Measurements from ENCODE around the gene IL1RAPL1.
A peak's percentile ranks its signal among the peaks of the same experiment; 100 is the strongest.
"Not testable (repeated sequence)": the region's sequence is repeated elsewhere in the genome, so short reads cannot be mapped to it uniquely, and the experiment has no call there.

IL1RAPL1 gene

GRCh38 chrX:28628120-28628519 is 40.9 kb downstream of the IL1RAPL1 start:
- no peak for DNase-seq

- DNase-seq: no peak
These were observed 51.5 kb downstream of the IL1RAPL1 start for GRCh38 chrX:28638775-28639174.

- DNase-seq: no peak
These were observed 52.2 kb downstream of the IL1RAPL1 start for GRCh38 chrX:28639451-28639850.

DNA sequence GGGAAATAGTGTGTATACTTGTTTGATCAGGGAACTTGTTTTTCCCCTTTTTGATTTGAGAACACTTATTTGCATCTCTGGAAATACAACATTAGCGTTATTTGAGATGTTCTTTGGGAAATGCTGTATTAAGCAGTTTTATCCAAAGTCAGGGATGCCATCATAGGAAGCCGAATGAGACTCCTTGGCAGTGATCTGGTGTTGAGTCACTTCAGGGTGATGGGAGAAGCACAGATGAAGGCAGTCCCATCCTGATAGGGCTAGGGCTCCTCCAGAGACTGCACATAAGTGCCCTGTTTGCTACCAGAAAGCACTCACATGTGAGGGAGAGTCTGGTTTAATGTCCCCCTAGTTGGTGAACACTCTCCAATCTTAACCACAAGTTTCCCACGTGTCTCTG is 62.3 kb downstream of the IL1RAPL1 start:
- no peak for DNase-seq

GRCh38 chrX:28651186-28651585 is 63.9 kb downstream of the IL1RAPL1 start:
- DNase-seq: no peak

GRCh38 chrX:28659269-28659668 is 72.0 kb downstream of the IL1RAPL1 start:
- DNase-seq: no peak

DNA sequence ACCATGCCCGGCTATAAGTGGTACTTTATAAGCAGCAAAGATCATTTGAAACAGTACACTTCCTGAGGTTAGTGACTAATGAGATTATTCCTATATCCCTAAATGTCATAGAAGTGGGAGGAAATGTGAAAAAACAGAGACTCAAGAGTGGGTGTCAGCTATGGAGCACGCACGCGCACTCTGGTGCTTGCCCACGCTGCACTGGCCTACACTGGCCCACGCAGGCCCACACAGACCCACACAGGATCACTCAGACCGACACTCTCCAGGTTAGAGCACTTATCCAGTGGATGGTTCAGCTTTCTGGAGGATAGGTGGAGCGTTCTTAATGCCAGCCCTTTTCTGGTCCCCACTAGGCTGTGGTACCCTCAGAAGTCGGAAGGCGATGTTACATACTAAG is 78.5 kb downstream of the IL1RAPL1 start:
- no peak for DNase-seq

DNA sequence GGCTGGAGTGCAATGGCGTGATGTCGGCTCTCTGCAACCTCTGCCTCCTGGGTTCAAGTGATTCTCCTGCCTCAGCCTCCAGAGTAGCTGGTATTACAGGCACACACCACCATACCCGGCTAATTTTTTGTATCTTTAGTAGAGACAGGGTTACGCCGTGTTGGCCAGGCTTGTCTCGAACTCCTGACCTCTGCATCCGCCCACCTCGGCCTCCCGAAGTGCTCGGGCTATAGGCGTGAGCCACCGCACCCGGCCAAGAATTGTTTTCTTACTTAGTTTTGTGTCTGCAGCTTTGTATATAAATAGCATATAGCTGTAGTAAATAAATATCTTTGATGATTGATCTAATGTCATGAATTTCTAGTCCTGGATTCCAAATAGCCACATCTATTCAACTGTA is 81.1 kb downstream of the IL1RAPL1 start:
- DNase-seq: no peak

GRCh38 chrX:28668957-28669356 is 81.7 kb downstream of the IL1RAPL1 start:
- DNase-seq: no peak

- DNase-seq: no peak
These were observed 82.8 kb downstream of the IL1RAPL1 start for GRCh38 chrX:28670074-28670473.

GRCh38 chrX:28675173-28675572 is 87.9 kb downstream of the IL1RAPL1 start:
- no peak for DNase-seq

GRCh38 chrX:28693101-28693500 is 105.9 kb downstream of the IL1RAPL1 start:
- DNase-seq: no peak

DNA sequence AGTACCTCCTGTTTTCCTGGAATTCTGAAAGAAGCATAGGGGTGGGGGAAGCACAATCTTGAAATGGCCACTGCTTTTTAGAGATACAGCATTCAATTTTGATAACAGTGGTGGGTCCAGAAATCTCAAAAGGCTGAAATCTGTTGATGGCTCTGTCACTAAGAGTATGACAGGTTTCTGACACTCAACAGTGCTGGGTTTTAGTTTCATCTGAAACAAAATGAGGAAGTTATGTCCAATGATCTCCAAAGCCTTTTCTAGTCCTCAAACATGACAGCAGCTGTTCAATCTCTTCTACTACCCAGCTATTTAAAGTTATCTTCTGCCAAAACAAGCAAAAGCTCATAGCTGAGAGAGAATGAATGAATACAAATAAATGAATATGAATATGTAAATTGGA is 110.5 kb downstream of the IL1RAPL1 start:
- DNase-seq: no peak

DNA sequence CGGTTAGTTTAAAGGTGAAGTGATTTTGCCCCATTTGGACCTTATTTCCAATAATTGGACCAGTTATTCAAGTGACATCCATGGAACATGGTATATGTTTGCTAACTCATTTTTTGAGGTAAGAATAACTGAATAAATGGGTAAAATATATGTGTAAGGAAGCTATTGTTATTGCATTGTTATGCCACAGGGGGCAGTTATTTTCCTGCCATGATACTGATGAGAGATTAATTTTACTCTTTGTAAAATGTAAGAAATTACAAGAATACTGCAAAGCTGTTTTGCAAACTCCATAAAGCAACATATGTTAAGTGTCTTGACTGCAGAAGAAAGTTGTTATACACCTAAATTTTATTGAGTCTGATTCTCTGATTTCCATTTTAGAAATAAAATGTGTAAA is 114.0 kb downstream of the IL1RAPL1 start:
- DNase-seq: no peak

DNA sequence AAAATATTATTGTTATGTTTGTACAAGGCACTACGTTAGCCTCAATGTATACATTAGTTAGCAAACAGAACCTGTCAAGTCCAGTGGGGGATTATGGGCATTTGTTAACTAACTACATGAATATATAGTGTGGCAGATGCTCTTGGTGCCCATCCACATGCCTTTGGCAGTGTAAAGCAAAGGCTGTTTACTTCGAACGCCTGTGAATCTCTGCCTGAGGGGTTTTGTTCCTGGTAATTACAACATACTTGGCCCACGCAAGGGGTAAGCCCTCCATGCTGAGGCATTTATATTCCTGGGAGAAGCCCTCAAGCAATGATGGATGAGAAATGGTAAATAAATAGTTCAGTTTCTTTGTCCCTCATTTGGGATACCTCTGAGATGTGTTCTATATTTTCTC is 119.7 kb downstream of the IL1RAPL1 start:
- DNase-seq: no peak

GRCh38 chrX:28709421-28709820 is 122.2 kb downstream of the IL1RAPL1 start:
- no peak for DNase-seq

DNA sequence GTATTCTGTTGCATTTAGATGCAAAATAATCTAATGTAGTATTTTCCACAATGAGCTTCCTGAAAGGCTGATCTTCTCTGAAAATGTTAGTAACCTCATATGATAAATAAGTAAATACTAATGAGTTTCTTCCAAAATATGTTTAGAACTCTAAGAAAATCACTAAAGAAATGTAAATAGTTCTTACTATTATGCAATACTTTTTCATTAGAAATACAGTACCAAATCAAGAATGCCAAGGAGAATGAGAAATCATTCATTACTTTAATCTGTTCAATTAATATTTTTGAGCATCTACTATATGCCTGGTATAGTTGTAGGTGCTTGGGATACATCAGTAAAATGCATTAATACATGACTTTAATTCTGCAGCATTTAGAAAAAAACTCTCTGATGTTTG is 130.6 kb downstream of the IL1RAPL1 start:
- DNase-seq: no peak

- DNase-seq: no peak
These were observed 131.2 kb downstream of the IL1RAPL1 start for GRCh38 chrX:28718450-28718849.

GRCh38 chrX:28719620-28720019 is 132.4 kb downstream of the IL1RAPL1 start:
- DNase-seq: no peak

DNA sequence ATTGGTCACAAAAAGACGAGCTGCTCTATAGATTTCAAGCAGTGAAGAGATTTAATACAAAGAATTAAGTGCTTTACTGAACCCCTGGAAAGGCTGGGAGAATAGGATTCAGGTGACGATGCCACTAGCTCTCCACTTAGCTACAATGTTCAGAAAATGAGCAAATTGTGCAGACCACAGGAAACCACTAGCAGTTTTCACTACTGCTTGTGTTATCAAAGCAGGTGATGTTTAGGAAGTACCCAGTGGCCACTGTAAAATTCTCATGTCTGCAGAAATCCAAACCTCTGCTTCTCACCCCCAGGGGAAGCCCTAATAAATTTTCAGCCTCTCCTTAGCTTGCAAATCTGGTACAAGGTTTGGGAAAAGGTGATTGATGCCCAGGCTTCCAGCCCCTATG is 165.1 kb downstream of the IL1RAPL1 start:
- DNase-seq: no peak

GRCh38 chrX:28756175-28756574 is 168.9 kb downstream of the IL1RAPL1 start:
- DNase-seq: no peak

GRCh38 chrX:28756647-28757046 is 169.4 kb downstream of the IL1RAPL1 start:
- DNase-seq: no peak

DNA sequence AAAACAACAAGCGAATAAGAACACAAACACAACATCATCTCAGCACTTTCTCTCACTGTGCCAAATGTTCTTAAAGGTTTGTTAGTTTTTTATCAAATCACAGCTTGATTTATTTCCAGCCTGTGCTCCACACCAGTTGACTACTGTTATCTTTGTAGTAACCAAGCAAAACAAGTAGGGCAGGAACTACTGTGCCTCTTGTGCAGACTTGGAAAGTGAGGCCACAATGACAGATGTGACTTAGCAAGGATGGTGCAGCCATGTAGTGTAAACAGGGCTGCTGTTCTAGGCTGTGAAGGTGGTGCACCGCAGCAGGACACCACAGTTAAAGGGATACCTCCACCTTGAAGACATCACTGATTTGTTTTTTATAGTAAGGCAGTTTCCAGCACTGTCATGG is 170.0 kb downstream of the IL1RAPL1 start:
- no peak for DNase-seq

GRCh38 chrX:28766561-28766960 is 179.3 kb downstream of the IL1RAPL1 start:
- not testable (repeated sequence) for DNase-seq

- no peak for DNase-seq
These were observed 186.6 kb downstream of the IL1RAPL1 start for GRCh38 chrX:28773807-28774206.

DNA sequence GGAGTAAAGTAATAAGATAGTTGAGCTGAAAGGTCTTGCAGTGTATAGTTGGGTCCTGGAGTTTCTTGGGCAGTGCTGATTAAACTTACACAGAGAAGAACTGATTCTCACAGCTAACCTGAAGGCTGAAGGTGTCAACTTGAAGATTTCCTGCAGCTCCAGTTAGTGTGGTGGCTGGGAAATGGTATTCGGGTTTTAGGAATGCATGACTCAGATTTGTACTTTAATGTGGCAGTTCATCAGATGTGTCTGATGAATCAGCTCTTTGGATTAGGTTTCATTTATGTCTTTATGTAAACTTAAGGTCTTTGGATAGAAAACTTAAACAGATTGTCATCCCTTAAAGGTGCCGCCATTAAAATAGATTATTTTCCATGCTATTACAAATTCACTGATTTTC is 200.0 kb downstream of the IL1RAPL1 start:
- DNase-seq: peak; percentile 20
